ENCODE data around the gene MED1. TPM values are rescaled to one million over a fixed set of nuclear protein-coding genes. Genes with fewer than 3 reads are reported as not detected.

Gene MED1
- total RNA-seq, 1 experiment from 2014 or later, result 35.7 TPM

DNA sequence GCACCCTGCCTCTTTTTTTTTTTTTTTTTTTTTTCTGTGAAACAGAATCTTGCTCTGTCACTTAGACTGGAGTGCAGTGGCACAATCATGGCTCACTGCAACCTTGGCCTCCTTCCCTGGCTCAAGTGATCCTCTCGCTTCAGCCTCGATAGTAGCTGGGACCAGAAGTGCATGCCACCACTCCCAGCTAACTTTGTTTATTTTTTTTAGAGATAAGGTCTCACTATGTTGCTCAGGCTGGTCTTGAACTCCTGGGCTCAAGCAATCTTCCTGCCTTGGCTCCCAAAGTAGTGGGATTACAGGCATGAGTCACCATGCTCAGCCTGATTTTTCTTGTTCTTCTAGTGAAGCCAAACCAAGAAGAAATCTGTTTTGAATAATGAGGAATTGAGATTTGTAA lies 35.2 kb upstream of the MED1 start:
- no TSS peak for BruUV-seq (replicated peaks)
- Histone ChIP-seq H3K79me2 (ENCODE audit: low read depth) (peaks cover 34% of the 10 kb centered on the region), H2AFZ (no peak overlapping the region), H3K4me3 (no peak overlapping the region), H3K4me2 (peak overlapping the region; percentile 65; the same call in 1 of the 2 replicates), H3K9me2 (ENCODE audit: insufficient read depth) (no peaks in the 10 kb centered on the region), H3K36me3 (ENCODE audit: low read depth) (peaks cover 24% of the 10 kb centered on the region), H3K9me3 (ENCODE audit: insufficient read depth, low read depth) (no peaks in the 10 kb centered on the region), H3K27me3 (ENCODE audit: insufficient read depth, low read depth) (no peaks in the 10 kb centered on the region), H3K27ac (peak overlapping the region; percentile 92), H4K20me1 (ENCODE audit: insufficient read depth) (0 out of 2 replicates have a peak, but pooled peaks cover 4% of the 10 kb centered on the region), H3K4me1 (replicated peaks; ENCODE audit: insufficient read depth) (peaks cover 35% of the 10 kb centered on the region), H3F3A (ENCODE audit: insufficient read depth, low read depth) (peaks cover 46% of the 10 kb centered on the region)
- intact Hi-C loops (cut with micrococcal nuclease; ENCODE audit: unreplicated experiment), result loop anchor here (5.0 kb wide), 1 partner anchor 34 kb away; the partner anchor contains the start of gene MED1
- TF ChIP-seq, protein P1, sequence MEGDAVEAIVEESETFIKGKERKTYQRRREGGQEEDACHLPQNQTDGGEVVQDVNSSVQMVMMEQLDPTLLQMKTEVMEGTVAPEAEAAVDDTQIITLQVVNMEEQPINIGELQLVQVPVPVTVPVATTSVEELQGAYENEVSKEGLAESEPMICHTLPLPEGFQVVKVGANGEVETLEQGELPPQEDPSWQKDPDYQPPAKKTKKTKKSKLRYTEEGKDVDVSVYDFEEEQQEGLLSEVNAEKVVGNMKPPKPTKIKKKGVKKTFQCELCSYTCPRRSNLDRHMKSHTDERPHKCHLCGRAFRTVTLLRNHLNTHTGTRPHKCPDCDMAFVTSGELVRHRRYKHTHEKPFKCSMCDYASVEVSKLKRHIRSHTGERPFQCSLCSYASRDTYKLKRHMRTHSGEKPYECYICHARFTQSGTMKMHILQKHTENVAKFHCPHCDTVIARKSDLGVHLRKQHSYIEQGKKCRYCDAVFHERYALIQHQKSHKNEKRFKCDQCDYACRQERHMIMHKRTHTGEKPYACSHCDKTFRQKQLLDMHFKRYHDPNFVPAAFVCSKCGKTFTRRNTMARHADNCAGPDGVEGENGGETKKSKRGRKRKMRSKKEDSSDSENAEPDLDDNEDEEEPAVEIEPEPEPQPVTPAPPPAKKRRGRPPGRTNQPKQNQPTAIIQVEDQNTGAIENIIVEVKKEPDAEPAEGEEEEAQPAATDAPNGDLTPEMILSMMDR (conservative IDR thresholded peaks at IDR 0.05), result no peak
- TF ChIP-seq EZH2 (IDR thresholded peaks at IDR 0.05; ENCODE audit: low read depth), result no peak
- POLR2A ChIA-PET (ENCODE audit: unreplicated experiment), result interaction anchor here (0.6 to 0.7 kb wide), 4 partner anchors 133 to 250 kb away, joined by 3 to 30 read pairs (median 15); partner anchors contain the start of gene STARD3
- CTCF ChIA-PET, result interaction anchor here (0.6 kb wide), 2 partner anchors 9 to 25 kb away, joined by 3 to 8 read pairs; partner anchors contain the start of gene CDK12
- peak; percentile 9 to 50 for DNase-seq

GRCh38 chr17:39485555-39485954 lies 34.5 kb upstream of the MED1 start:
- H3K4me2 ChIP-seq, result peak overlapping the region; percentile 65
- CTCF ChIA-PET, result interaction anchor here (0.6 to 0.7 kb wide), 4 partner anchors 14 to 527 kb away, joined by 3 to 9 read pairs (median 5); no protein-coding TSS in a partner anchor

DNA sequence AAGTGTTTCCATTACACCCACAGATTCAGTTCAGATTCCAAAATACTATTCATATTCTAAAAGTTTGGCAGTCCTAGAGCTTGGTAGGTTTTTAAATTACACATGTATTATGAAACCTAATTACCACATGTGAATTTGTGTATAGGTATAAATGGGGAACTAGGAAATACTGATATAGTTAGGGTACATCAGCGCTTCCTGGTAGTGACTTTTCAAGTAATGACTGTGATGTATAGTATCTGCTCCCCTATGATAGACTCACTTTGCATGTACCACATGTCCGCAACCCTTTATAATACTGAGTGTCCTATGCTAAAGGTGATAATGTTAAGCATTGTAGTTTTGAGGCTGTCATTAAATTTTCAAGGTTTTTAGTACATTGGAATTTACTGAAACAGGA lies 33.1 kb upstream of the MED1 start:
- intact Hi-C loops (cut with micrococcal nuclease; ENCODE audit: unreplicated experiment), result no loop called here
- Histone ChIP-seq H3K9me3 (ENCODE audit: insufficient read depth, low read depth) (no peaks in the 10 kb centered on the region), H3K79me2 (ENCODE audit: low read depth) (peaks cover 34% of the 10 kb centered on the region), H3K4me3 (no peak overlapping the region), H3K4me1 (replicated peaks; ENCODE audit: insufficient read depth) (peaks cover 35% of the 10 kb centered on the region), H3K4me2 (no peak overlapping the region), H4K20me1 (ENCODE audit: insufficient read depth) (peaks cover 18% of the 10 kb centered on the region; the same call in 1 of the 2 replicates), H3K27ac (peak overlapping the region; percentile 92), H2AFZ (no peak overlapping the region), H3K27me3 (ENCODE audit: insufficient read depth, low read depth) (no peaks in the 10 kb centered on the region), H3K36me3 (ENCODE audit: low read depth) (peaks cover 25% of the 10 kb centered on the region; the same call in 1 of the 2 replicates), H3F3A (ENCODE audit: insufficient read depth, low read depth) (peaks cover 51% of the 10 kb centered on the region), H3K9me2 (ENCODE audit: insufficient read depth) (no peaks in the 10 kb centered on the region)
- TF ChIP-seq, protein P1 (conservative IDR thresholded peaks at IDR 0.05), result no peak
- no peak for TF ChIP-seq EZH2 (IDR thresholded peaks at IDR 0.05; ENCODE audit: low read depth)
- no TSS peak for BruUV-seq (replicated peaks)
- DNase-seq, result no peak
- ChIA-PET POLR2A (ENCODE audit: unreplicated experiment) (no interaction called here), CTCF (no interaction called here)

More at GRCh38 chr17:39485555-39485954, 34.5 kb upstream of the MED1 start:
- POLR2A ChIA-PET (ENCODE audit: unreplicated experiment), result interaction anchor here (0.6 to 1.0 kb wide), 4 partner anchors 25 to 251 kb away, joined by 4 to 30 read pairs (median 16); partner anchors contain the start of genes CDK12 and STARD3
- no TSS peak for BruUV-seq (replicated peaks)
- H3K36me3 ChIP-seq (ENCODE audit: low read depth), result peaks cover 25% of the 10 kb centered on the region
- intact Hi-C loops (cut with micrococcal nuclease; ENCODE audit: unreplicated experiment), result loop anchor here (1.0 to 5.0 kb wide), 2 partner anchors 24 to 33 kb away; partner anchors contain the start of genes CDK12 and MED1
- no peak overlapping the region for H3K4me3 ChIP-seq
- peaks cover 34% of the 10 kb centered on the region for H3K79me2 ChIP-seq (ENCODE audit: low read depth)
- H3F3A ChIP-seq (ENCODE audit: insufficient read depth, low read depth), result peaks cover 45% of the 10 kb centered on the region
- peak; percentile 73 to 97 for DNase-seq
- H2AFZ ChIP-seq, result no peak overlapping the region
- H3K4me1 ChIP-seq (replicated peaks; ENCODE audit: insufficient read depth), result peaks cover 35% of the 10 kb centered on the region
- TF ChIP-seq EZH2 (IDR thresholded peaks at IDR 0.05; ENCODE audit: low read depth), result no peak
- TF ChIP-seq, protein P1 (conservative IDR thresholded peaks at IDR 0.05), result no peak
- H3K27me3 ChIP-seq (ENCODE audit: insufficient read depth, low read depth), result no peaks in the 10 kb centered on the region
- no peaks in the 10 kb centered on the region for H3K9me3 ChIP-seq (ENCODE audit: insufficient read depth, low read depth)
- H3K9me2 ChIP-seq (ENCODE audit: insufficient read depth), result no peaks in the 10 kb centered on the region
- H4K20me1 ChIP-seq (ENCODE audit: insufficient read depth), result peaks cover 7% of the 10 kb centered on the region; the same call in 1 of the 2 replicates
- H3K27ac ChIP-seq, result peak overlapping the region; percentile 92
